ENCODE data around the gene PHGDH. TPM values are rescaled to one million over a fixed set of nuclear protein-coding genes. Genes with fewer than 3 reads are reported as not detected.

The PHGDH gene
- total and polyA plus RNA-seq, 9 of the 15 experiments (the other 6 are each of a cell fraction or from before 2014, with no cell fraction given): 6.7 to 84.2 (median 36.2) TPM

DNA sequence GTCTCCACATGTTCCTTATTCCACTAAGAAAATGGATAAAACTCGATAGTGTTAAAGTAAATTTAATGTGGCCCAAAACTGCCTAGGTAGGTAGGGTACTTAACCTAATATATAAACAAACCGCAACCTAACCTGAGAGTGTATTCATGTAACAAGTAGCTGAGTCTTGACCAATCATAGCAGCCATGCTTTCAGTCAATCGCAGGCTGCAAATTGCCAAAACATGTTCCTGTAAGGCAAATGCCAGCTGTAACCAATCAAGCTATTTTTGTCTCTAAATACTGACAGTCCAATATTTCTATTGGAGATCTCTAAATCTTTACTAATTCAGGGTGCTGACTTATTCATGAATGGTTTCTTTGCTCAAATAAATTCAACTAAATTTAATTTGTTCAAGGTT lies 60.0 kb downstream of the PHGDH start:
- ATAC-seq (no peak), FAIRE-seq (no peak), DNase-seq (ENCODE audit: extremely low read depth in 1 of 4, low spot score in 3 of 4) (no peak)
- Histone ChIP-seq H3K9me3 (replicated peaks; ENCODE audit: control insufficient read depth, insufficient read depth, low read depth, low read length) (no peaks in the 10 kb centered on the region), H4K20me1 (replicated peaks; ENCODE audit: control insufficient read depth, insufficient read depth, low read length) (no peaks in the 10 kb centered on the region), H3K36me3 (ENCODE audit: control insufficient read depth, insufficient read depth, low read length) (no peaks in the 10 kb centered on the region), H3K9me1 (ENCODE audit: control insufficient read depth, insufficient read depth, low read length) (no peaks in the 10 kb centered on the region), H3K4me3 (no peak overlapping the region), H3K4me1 (replicated peaks in 1 of 2; ENCODE audit: control insufficient read depth in 2 of 2, insufficient read depth in 2 of 2, low read length in 2 of 2) (no peaks in the 10 kb centered on the region), H2AFZ (ENCODE audit: low read depth, low read length) (no peak overlapping the region), H3K27me3 (ENCODE audit: control insufficient read depth in 2 of 2, insufficient read depth in 2 of 2, low read length in 2 of 2) (peaks cover 8 to 13% of the 10 kb centered on the region in 2 experiments), H3K79me2 (ENCODE audit: control insufficient read depth, insufficient read depth, low read length) (no peaks in the 10 kb centered on the region), H3K27ac (ENCODE audit: extremely low read depth, low read depth, low read length) (no peak overlapping the region), H3K9ac (ENCODE audit: insufficient read depth in 1 of 2, low read depth in 2 of 2, low read length in 2 of 2) (no peak overlapping the region), H3K4me2 (ENCODE audit: insufficient read depth, low read length) (no peak overlapping the region)
- TF ChIP-seq, protein P1, sequence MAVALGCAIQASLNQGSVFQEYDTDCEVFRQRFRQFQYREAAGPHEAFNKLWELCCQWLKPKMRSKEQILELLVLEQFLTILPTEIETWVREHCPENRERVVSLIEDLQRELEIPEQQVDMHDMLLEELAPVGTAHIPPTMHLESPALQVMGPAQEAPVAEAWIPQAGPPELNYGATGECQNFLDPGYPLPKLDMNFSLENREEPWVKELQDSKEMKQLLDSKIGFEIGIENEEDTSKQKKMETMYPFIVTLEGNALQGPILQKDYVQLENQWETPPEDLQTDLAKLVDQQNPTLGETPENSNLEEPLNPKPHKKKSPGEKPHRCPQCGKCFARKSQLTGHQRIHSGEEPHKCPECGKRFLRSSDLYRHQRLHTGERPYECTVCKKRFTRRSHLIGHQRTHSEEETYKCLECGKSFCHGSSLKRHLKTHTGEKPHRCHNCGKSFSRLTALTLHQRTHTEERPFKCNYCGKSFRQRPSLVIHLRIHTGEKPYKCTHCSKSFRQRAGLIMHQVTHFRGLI (CRISPR knock-in tag; IDR thresholded peaks at IDR 0.05): no peak
- no peak for TF ChIP-seq MGA (IDR thresholded peaks at IDR 0.05)
- no peak for TF ChIP-seq ZSCAN32 (CRISPR knock-in tag; IDR thresholded peaks at IDR 0.05)
- TF ChIP-seq CBX5 (IDR thresholded peaks at IDR 0.05; ENCODE audit: borderline replicate concordance, low read depth): no peak
- TF ChIP-seq WHSC1 (IDR thresholded peaks at IDR 0.05; ENCODE audit: low read length): no peak
- no peak for TF ChIP-seq PRMT5 (CRISPR knock-in tag; IDR thresholded peaks at IDR 0.05)
- TF ChIP-seq HDGF (IDR thresholded peaks at IDR 0.05): no peak
- TF ChIP-seq EGR1 (conservative IDR thresholded peaks at IDR 0.05): no peak
- TF ChIP-seq CBX2 (IDR thresholded peaks at IDR 0.05; ENCODE audit: insufficient read depth, low read length, poor library complexity, severe bottlenecking): no peak
- ChIA-PET CTCF (ENCODE audit: low intra/inter-chr PET ratio) (no interaction called here), POLR2A (interaction anchor here (0.7 kb wide), 1 partner anchor 104 kb away, joined by 3 read pairs; no protein-coding TSS in a partner anchor)
- intact Hi-C loops (cut with micrococcal nuclease): no loop called here
- no TSS peak for BruUV-seq (replicated peaks)
- WGBS (ENCODE audit: insufficient coverage, low coverage, missing lambda C conversion rate): 3% methylated on average over 3 of the region's 3 CpGs
- in situ Hi-C loops (cut with MboI): no loop called here

All from K562 (cell line).